ENCODE measurements around the gene SRC. TPM values are rescaled to one million over a fixed set of nuclear protein-coding genes. Genes with fewer than 3 reads are reported as not detected.

SRC gene
- polyA plus RNA-seq, 1 experiment = 35.4 TPM

DNA sequence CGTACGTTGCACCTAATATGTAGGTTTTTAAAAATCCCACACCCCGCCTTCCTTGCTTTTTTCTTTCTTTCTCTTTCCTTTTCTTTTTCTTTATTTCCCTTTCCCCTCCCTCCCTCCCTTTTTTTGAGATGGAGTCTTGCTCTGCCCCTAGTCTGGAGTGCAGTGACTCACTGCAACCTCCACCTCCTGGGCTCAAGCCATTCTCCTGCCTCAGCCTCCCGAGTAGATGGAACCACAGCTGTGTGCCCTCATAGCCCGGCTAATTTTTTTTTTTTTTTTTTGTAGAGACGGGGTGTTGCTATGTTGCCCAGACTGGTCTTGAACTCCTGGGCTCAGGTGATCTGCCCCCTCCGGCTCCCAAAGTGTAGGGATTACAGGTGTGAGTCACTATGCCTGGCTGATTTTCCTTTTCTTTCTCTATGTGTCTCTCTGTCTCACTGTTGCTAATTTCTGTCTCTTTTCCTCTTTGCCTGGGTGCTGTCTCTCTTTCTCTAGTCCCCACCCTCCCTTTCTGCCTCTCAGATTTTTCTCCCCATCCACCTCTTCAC lies 61.2 kb downstream of the SRC start:
- ChIA-PET CTCF (no interaction called here), POLR2A (no interaction called here)
- H3K4me3 ChIP-seq (ENCODE audit: low read depth, low read length) = no peak overlapping the region
- peaks cover 11% of the 10 kb centered on the region for H3K27me3 ChIP-seq (ENCODE audit: control insufficient read depth, insufficient read depth, low read length)
- peaks cover 15% of the 10 kb centered on the region for H3K36me3 ChIP-seq (ENCODE audit: control insufficient read depth, insufficient read depth, low read length)
- no peak for DNase-seq (ENCODE audit: low read depth)
- TF ChIP-seq, protein P1, sequence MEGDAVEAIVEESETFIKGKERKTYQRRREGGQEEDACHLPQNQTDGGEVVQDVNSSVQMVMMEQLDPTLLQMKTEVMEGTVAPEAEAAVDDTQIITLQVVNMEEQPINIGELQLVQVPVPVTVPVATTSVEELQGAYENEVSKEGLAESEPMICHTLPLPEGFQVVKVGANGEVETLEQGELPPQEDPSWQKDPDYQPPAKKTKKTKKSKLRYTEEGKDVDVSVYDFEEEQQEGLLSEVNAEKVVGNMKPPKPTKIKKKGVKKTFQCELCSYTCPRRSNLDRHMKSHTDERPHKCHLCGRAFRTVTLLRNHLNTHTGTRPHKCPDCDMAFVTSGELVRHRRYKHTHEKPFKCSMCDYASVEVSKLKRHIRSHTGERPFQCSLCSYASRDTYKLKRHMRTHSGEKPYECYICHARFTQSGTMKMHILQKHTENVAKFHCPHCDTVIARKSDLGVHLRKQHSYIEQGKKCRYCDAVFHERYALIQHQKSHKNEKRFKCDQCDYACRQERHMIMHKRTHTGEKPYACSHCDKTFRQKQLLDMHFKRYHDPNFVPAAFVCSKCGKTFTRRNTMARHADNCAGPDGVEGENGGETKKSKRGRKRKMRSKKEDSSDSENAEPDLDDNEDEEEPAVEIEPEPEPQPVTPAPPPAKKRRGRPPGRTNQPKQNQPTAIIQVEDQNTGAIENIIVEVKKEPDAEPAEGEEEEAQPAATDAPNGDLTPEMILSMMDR (IDR thresholded peaks at IDR 0.05; ENCODE audit: insufficient read depth, low read depth, low read length) = no peak

- Histone ChIP-seq H3K36me3 (ENCODE audit: control insufficient read depth, insufficient read depth, low read length) (peaks cover 10% of the 10 kb centered on the region), H3K27me3 (ENCODE audit: control insufficient read depth, insufficient read depth, low read length) (peaks cover 12% of the 10 kb centered on the region), H3K4me3 (ENCODE audit: low read depth, low read length) (no peak overlapping the region)
- TF ChIP-seq, protein P1 (IDR thresholded peaks at IDR 0.05; ENCODE audit: insufficient read depth, low read depth, low read length) = no peak
- POLR2A ChIA-PET = no interaction called here
- CTCF ChIA-PET = no interaction called here
- no peak for DNase-seq (ENCODE audit: low read depth)
Measured at GRCh38 chr20:37407573-37408002, 61.6 kb downstream of the SRC start.

GRCh38 chr20:37408302-37409193 lies 62.6 kb downstream of the SRC start:
- POLR2A ChIA-PET = no interaction called here

GRCh38 chr20:37411408-37412219 lies 65.7 kb downstream of the SRC start:
- POLR2A ChIA-PET = interaction anchor here (0.6 kb wide), 1 partner anchor 115 kb away, joined by 3 read pairs; no protein-coding TSS in a partner anchor

More at GRCh38 chr20:37408302-37409193, 62.6 kb downstream of the SRC start:
- peaks cover 4% of the 10 kb centered on the region; the same call in 1 of the 2 replicates for H3K36me3 ChIP-seq (ENCODE audit: control insufficient read depth, insufficient read depth, low read length)
- no peak for DNase-seq (ENCODE audit: low read depth)
- H3K4me3 ChIP-seq (ENCODE audit: low read depth, low read length) = no peak overlapping the region
- CTCF ChIA-PET = no interaction called here
- TF ChIP-seq, protein P1 (IDR thresholded peaks at IDR 0.05; ENCODE audit: insufficient read depth, low read depth, low read length) = no peak
- peaks cover 12% of the 10 kb centered on the region for H3K27me3 ChIP-seq (ENCODE audit: control insufficient read depth, insufficient read depth, low read length)

More at GRCh38 chr20:37411408-37412219, 65.7 kb downstream of the SRC start:
- H3K36me3 ChIP-seq (ENCODE audit: control insufficient read depth, insufficient read depth, low read length) = no peaks in the 10 kb centered on the region
- peak overlapping the region; percentile 32 for H3K4me3 ChIP-seq (ENCODE audit: low read depth, low read length)
- peaks cover 13% of the 10 kb centered on the region for H3K27me3 ChIP-seq (ENCODE audit: control insufficient read depth, insufficient read depth, low read length)
- TF ChIP-seq, protein P1 (IDR thresholded peaks at IDR 0.05; ENCODE audit: insufficient read depth, low read depth, low read length) = no peak
- CTCF ChIA-PET = interaction anchor here (0.7 kb wide), 1 partner anchor 53 kb away, joined by 4 read pairs; no protein-coding TSS in a partner anchor
- DNase-seq (ENCODE audit: low read depth) = no peak
